ENCODE results near the gene AADACL2.
"Not testable (repeated sequence)": the region's sequence is repeated elsewhere in the genome, so short reads cannot be mapped to it uniquely, and the experiment has no call there.

The AADACL2 gene, protein sequence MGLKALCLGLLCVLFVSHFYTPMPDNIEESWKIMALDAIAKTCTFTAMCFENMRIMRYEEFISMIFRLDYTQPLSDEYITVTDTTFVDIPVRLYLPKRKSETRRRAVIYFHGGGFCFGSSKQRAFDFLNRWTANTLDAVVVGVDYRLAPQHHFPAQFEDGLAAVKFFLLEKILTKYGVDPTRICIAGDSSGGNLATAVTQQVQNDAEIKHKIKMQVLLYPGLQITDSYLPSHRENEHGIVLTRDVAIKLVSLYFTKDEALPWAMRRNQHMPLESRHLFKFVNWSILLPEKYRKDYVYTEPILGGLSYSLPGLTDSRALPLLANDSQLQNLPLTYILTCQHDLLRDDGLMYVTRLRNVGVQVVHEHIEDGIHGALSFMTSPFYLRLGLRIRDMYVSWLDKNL

GRCh38 chr3:151733613-151734012 lies at the start of gene AADACL2:
AADACL2 (plus strand) TSS chr3:151733927; CDS start chr3:151734036, 109 bp downstream.
- no peak for DNase-seq

GRCh38 chr3:151684094-151684493 lies 49.6 kb upstream of the AADACL2 start:
- DNase-seq: no peak

- DNase-seq: no peak
Measured at GRCh38 chr3:151686257-151686656, 47.5 kb upstream of the AADACL2 start.

- no peak for DNase-seq
Measured at GRCh38 chr3:151687076-151687475, 46.7 kb upstream of the AADACL2 start.

GRCh38 chr3:151688571-151688970 lies 45.2 kb upstream of the AADACL2 start:
- DNase-seq: no peak

GRCh38 chr3:151690645-151691044 lies 43.1 kb upstream of the AADACL2 start:
- no peak for DNase-seq

- DNase-seq: no peak
Measured at GRCh38 chr3:151697496-151697895, 36.2 kb upstream of the AADACL2 start.

- DNase-seq: no peak
Measured at GRCh38 chr3:151707216-151707615, 26.5 kb upstream of the AADACL2 start.

GRCh38 chr3:151708868-151709267 lies 24.9 kb upstream of the AADACL2 start:
- DNase-seq: no peak

GRCh38 chr3:151709847-151710246 lies 23.9 kb upstream of the AADACL2 start:
- no peak for DNase-seq

DNA sequence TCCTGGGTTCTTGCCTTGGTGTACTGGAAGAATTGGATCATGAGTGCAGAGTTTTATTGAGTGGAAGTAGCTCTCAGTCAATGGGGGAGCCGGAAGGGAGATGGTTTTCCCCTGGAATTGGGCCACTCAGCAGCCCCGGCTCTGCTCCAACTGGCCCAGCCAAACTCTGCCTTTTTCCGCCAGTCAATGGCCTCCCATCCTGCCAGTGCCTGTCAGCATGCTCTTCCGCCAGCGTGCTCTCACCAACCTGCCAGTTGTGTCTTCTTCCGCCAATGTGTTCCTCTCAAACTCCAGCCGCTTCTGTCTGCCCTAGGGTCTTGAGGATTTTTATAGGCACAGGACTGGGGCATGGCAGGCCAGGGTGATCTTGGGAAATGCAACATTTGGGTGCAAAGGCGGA lies 12.4 kb upstream of the AADACL2 start:
- no peak for DNase-seq

GRCh38 chr3:151722856-151723255 lies 10.9 kb upstream of the AADACL2 start:
- no peak for DNase-seq

- DNase-seq: no peak
Measured at GRCh38 chr3:151724576-151725562, 8.9 kb upstream of the AADACL2 start.

DNA sequence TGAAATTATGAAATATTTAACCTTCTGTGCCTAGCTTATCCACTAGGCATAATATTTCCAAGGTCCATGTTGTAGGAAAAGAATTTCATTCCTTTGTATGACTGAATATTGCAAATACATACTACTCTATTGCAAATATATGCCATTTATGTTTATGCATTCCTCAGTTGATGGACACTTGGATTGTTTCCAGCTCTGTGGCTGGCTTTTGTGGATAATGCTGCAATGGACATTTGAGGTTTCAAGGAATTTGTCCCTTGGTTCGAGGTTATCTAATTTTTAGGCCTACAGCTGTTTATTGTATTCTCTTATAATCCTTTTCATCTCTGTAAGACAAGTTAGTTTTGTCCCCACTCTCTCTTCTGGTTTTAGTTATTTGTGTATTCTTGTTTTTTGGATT lies 7.7 kb upstream of the AADACL2 start:
- no peak for DNase-seq

GRCh38 chr3:151732861-151733260 lies 866 bp upstream of the AADACL2 start:
- no peak for DNase-seq

DNA sequence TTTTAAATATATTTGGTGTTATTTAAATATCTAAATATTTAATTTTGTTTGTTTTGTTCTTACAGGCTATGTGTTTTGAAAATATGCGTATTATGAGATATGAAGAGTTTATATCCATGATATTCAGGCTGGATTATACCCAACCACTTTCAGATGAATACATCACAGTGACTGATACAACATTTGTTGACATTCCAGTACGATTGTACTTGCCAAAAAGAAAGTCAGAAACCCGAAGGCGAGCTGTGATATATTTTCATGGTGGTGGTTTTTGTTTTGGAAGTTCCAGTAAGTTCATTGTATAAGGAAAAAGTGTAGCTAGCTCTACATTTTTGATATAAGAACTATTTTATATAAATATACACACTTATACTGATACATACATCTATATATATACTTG lies 6.9 kb downstream of the AADACL2 start:
- DNase-seq: no peak

- no peak for DNase-seq
Measured at GRCh38 chr3:151743855-151744254, 10.1 kb downstream of the AADACL2 start.

DNA sequence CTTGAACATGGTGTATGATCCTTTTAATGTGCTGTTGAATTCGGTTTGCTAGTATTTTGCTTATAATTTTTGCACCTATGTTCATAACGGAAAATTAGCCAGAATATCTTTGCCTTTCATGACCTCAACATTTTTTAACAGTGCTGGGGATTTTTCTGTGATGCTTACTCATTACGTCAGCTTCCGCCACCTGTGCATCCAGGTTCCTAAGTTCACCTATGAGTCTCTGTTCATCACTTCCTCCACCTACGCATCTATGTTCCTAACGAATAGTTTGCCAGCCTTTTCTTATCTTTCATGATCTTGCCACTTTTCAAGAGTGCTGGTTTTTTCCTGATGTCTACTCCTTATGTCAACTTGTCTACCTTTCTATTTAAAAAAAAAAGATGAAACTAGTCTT lies 16.5 kb downstream of the AADACL2 start:
- DNase-seq: no peak

- no peak for DNase-seq
Measured at GRCh38 chr3:151750678-151751077, 17.0 kb downstream of the AADACL2 start.

DNA sequence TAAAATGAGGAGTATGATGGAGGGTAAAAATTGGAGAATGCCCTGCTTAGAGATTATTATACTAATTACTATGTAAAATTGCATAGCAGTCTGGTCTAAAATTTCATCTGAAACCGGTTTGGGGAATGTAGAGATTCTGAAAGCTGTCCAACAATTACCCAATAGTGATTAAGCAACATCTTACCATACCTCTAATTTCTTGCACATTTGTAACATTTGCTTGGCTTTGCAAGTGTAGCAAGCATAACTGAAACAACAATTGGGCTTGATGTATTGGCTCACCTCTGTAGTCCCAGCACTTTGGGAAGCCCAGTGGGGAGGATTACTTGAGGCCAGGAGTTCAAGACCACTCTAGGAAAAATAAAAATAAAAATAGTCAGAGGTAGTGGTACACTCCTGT lies 17.4 kb downstream of the AADACL2 start:
- DNase-seq: no peak

GRCh38 chr3:151753846-151754245 lies 20.1 kb downstream of the AADACL2 start:
- DNase-seq: no peak

GRCh38 chr3:151761581-151761980 lies 27.9 kb downstream of the AADACL2 start:
- no peak for DNase-seq

GRCh38 chr3:151764699-151765098 lies 31.0 kb downstream of the AADACL2 start:
- DNase-seq: not testable (repeated sequence)

DNA sequence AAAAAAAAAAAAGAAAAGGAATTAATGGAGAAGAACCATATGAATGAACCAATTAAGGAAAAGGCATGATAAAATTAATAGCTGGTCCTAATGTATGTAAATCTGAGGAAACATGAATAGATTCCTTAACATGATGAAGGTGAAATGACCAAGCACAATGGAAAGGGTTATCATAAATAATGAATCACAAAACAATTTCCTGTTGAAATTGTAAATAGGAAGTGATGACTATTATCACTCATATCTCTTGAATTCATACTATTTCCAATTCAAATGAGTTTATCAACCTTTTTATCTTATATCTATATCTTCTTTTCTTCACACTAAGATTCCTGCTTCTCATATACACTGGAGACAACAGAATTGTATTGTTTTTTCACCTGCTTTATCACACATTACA lies 32.0 kb downstream of the AADACL2 start:
- no peak for DNase-seq
